ENCODE measurements around the gene REPS2. TPM values are rescaled to one million over a fixed set of nuclear protein-coding genes. Genes with fewer than 3 reads are reported as not detected.

REPS2 gene
- total and polyA plus RNA-seq, 2 experiments from 2014 or later = 1.2 to 4.4 TPM

- Histone ChIP-seq H3K4me3 (no peak overlapping the region), H3K4me1 (ENCODE audit: insufficient read depth) (no peaks in the 10 kb centered on the region), H4K20me1 (replicated peaks; ENCODE audit: insufficient read depth) (no peaks in the 10 kb centered on the region), H2AFZ (no peak overlapping the region), H3K9me2 (ENCODE audit: insufficient read depth) (no peaks in the 10 kb centered on the region), H3F3A (replicated peaks; ENCODE audit: low read depth) (no peaks in the 10 kb centered on the region), H3K27ac (ENCODE audit: low read depth) (no peak overlapping the region), H3K4me2 (no peak overlapping the region), H3K36me3 (ENCODE audit: insufficient read depth) (no peaks in the 10 kb centered on the region), H3K27me3 (ENCODE audit: insufficient read depth) (no peaks in the 10 kb centered on the region), H3K79me2 (replicated peaks; ENCODE audit: insufficient read depth) (no peaks in the 10 kb centered on the region)
- DNase-seq (ENCODE audit: low spot score) (no peak), ATAC-seq (no peak)
- no peak for TF ChIP-seq ZNF331 (CRISPR knock-in tag; IDR thresholded peaks at IDR 0.05; ENCODE audit: low read depth)
- Mint-ChIP-seq H3K27ac (no peak overlapping the region), H3K9me3 (no peaks in the 10 kb centered on the region), H3K4me1 (no peaks in the 10 kb centered on the region), H3K36me3 (ENCODE audit: low read depth) (no peaks in the 10 kb centered on the region), H3K27me3 (ENCODE audit: insufficient read depth, low read depth, poor library complexity) (peaks cover 2% of the 10 kb centered on the region), H3K4me3 (no peak overlapping the region)
These were observed 66.0 kb downstream of the REPS2 start for GRCh38 chrX:17012465-17012864.

- no peak overlapping the region for H3K4me3 ChIP-seq
- H3K4me1 Mint-ChIP-seq = no peaks in the 10 kb centered on the region
These were observed 67.8 kb downstream of the REPS2 start for GRCh38 chrX:17014216-17014615.

More at GRCh38 chrX:17014216-17014615, 67.8 kb downstream of the REPS2 start:
- Histone ChIP-seq H4K20me1 (replicated peaks; ENCODE audit: insufficient read depth) (no peaks in the 10 kb centered on the region), H3K27me3 (ENCODE audit: insufficient read depth) (no peaks in the 10 kb centered on the region), H3K9me2 (ENCODE audit: insufficient read depth) (no peaks in the 10 kb centered on the region), H3K79me2 (replicated peaks; ENCODE audit: insufficient read depth) (no peaks in the 10 kb centered on the region), H3K36me3 (ENCODE audit: insufficient read depth) (no peaks in the 10 kb centered on the region), H3K4me2 (no peak overlapping the region), H3F3A (replicated peaks; ENCODE audit: low read depth) (no peaks in the 10 kb centered on the region), H2AFZ (no peak overlapping the region), H3K4me1 (ENCODE audit: insufficient read depth) (no peaks in the 10 kb centered on the region), H3K27ac (ENCODE audit: low read depth) (no peak overlapping the region)
- DNase-seq (ENCODE audit: low spot score) (no peak), ATAC-seq (no peak)
- Mint-ChIP-seq H3K36me3 (ENCODE audit: low read depth) (no peaks in the 10 kb centered on the region), H3K9me3 (no peaks in the 10 kb centered on the region), H3K27me3 (ENCODE audit: insufficient read depth, low read depth, poor library complexity) (no peaks in the 10 kb centered on the region), H3K4me3 (no peak overlapping the region), H3K27ac (no peak overlapping the region)
- no peak for TF ChIP-seq ZNF462 (CRISPR knock-in tag; IDR thresholded peaks at IDR 0.05)
- no peak for TF ChIP-seq JUNB (IDR thresholded peaks at IDR 0.05; ENCODE audit: unreplicated experiment)
- no peak for TF ChIP-seq STAT1 (IDR thresholded peaks at IDR 0.05; ENCODE audit: unreplicated experiment)
- TF ChIP-seq, protein P1, sequence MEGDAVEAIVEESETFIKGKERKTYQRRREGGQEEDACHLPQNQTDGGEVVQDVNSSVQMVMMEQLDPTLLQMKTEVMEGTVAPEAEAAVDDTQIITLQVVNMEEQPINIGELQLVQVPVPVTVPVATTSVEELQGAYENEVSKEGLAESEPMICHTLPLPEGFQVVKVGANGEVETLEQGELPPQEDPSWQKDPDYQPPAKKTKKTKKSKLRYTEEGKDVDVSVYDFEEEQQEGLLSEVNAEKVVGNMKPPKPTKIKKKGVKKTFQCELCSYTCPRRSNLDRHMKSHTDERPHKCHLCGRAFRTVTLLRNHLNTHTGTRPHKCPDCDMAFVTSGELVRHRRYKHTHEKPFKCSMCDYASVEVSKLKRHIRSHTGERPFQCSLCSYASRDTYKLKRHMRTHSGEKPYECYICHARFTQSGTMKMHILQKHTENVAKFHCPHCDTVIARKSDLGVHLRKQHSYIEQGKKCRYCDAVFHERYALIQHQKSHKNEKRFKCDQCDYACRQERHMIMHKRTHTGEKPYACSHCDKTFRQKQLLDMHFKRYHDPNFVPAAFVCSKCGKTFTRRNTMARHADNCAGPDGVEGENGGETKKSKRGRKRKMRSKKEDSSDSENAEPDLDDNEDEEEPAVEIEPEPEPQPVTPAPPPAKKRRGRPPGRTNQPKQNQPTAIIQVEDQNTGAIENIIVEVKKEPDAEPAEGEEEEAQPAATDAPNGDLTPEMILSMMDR (conservative IDR thresholded peaks at IDR 0.05; ENCODE audit: low read depth in 2 of 2) = peak in 1 of 2 experiments; percentile 20; a peak in 1 of 4 replicates

Data from GM23338 (cell line).